Mesendoderm (in vitro differentiated cells): ENCODE measurements around the gene WFDC5.

Experiments
- DNase-seq: peaks from one replicate; pipeline ENCODE4 v3.0.0; 2013
- H2AK5ac ChIP-seq: 2 replicates; pipeline ENCODE4 v1.6.1; 2013; ENCODE audit warnings: low read length, inconsistent platforms
- H2BK120ac ChIP-seq: 2 replicates; pipeline ENCODE4 v1.6.1; 2013; ENCODE audit warnings: low read depth, mild to moderate bottlenecking, low read length, moderate library complexity, mixed read lengths
- H2BK15ac ChIP-seq: replicated peaks from 2 replicates; pipeline ENCODE4 v1.6.1; 2013; ENCODE audit warnings: low read depth, mild to moderate bottlenecking, moderate library complexity
- H2BK5ac ChIP-seq: 2 replicates; pipeline ENCODE4 v1.6.1; 2013; ENCODE audit warnings: low read length, inconsistent platforms
- H3K18ac ChIP-seq: 2 replicates; pipeline ENCODE4 v1.6.1; 2013; ENCODE audit warnings: mild to moderate bottlenecking, low read length, mixed read lengths
- H3K23ac ChIP-seq: one replicate; pipeline ENCODE4 v1.6.1; 2013; ENCODE audit warnings: low read length
- H3K27ac ChIP-seq: 2 replicates; pipeline ENCODE4 v1.5.1; 2013; ENCODE audit warnings: low read depth, mild to moderate bottlenecking, inconsistent platforms, low read length, moderate library complexity
- H3K27me3 ChIP-seq: 2 replicates; pipeline ENCODE4 v1.6.1; 2013; ENCODE audit warnings: low read length, control low read depth, mild to moderate bottlenecking, inconsistent platforms; ENCODE audit not compliant: insufficient read depth, poor library complexity
- H3K36me3 ChIP-seq: 2 replicates; pipeline ENCODE4 v1.6.1; 2013; ENCODE audit warnings: low read length, inconsistent platforms; ENCODE audit not compliant: control insufficient read depth, insufficient read depth
- H3K4ac ChIP-seq: one replicate; pipeline ENCODE4 v1.6.1; 2013; ENCODE audit warnings: low read depth, mild to moderate bottlenecking, low read length, moderate library complexity
- H3K4me1 ChIP-seq: 2 replicates; pipeline ENCODE4 v1.6.1; 2013; ENCODE audit warnings: low read depth, low read length, inconsistent platforms; ENCODE audit not compliant: control insufficient read depth
- H3K4me2 ChIP-seq: 2 replicates; pipeline ENCODE4 v1.6.1; 2013; ENCODE audit warnings: low read length
- H3K4me3 ChIP-seq: 2 replicates; pipeline ENCODE4 v1.5.1; 2013; ENCODE audit warnings: mild to moderate bottlenecking, low read length
- H3K56ac ChIP-seq: one replicate; pipeline ENCODE4 v1.6.1; 2013; ENCODE audit warnings: low read length
- H3K79me1 ChIP-seq: 2 replicates; pipeline ENCODE4 v1.6.1; 2013; ENCODE audit warnings: low read length, inconsistent platforms
- H3K79me2 ChIP-seq: 2 replicates; pipeline ENCODE4 v1.6.1; 2013; ENCODE audit warnings: mild to moderate bottlenecking, low read length; ENCODE audit not compliant: control insufficient read depth, insufficient read depth
- H3K9ac ChIP-seq: 2 replicates; pipeline ENCODE4 v1.6.1; 2013; ENCODE audit warnings: low read length, inconsistent platforms
- H4K5ac ChIP-seq: one replicate; pipeline ENCODE4 v1.6.1; 2013; ENCODE audit warnings: low read length
- H4K8ac ChIP-seq: one replicate; pipeline ENCODE4 v1.6.1; 2013; ENCODE audit warnings: low read depth, mild to moderate bottlenecking, control low read depth, low read length, moderate library complexity
- WGBS: extraction: QIAGEN DNeasy Blood & Tissue Kit; methylation state at CpG from one replicate; pipeline ENCODE4 v1.1.7; 2013; ENCODE audit warnings: low lambda C conversion rate, missing lambda C conversion rate; ENCODE audit not compliant: insufficient coverage; ENCODE audit errors: extremely low coverage; 5-methylcytosine and 5-hydroxymethylcytosine counted together

WFDC5 gene

GRCh38 chr20:45121388-45121787 lies 6.4 kb upstream of the WFDC5 start:
- Histone ChIP-seq H2BK5ac (no peak overlapping the region), H4K8ac (no peak overlapping the region), H3K4me1 (no peaks in the 10 kb centered on the region), H3K79me1 (no peaks in the 10 kb centered on the region), H2AK5ac (no peak overlapping the region), H2BK120ac (no peak overlapping the region), H3K79me2 (no peaks in the 10 kb centered on the region), H3K4ac (no peak overlapping the region), H3K27me3 (no peaks in the 10 kb centered on the region), H3K36me3 (no peaks in the 10 kb centered on the region), H2BK15ac (no peak overlapping the region), H3K9ac (no peak overlapping the region), H4K5ac (no peak overlapping the region), H3K4me2 (no peak overlapping the region), H3K4me3 (no peak overlapping the region), H3K27ac (no peak overlapping the region), H3K23ac (no peak overlapping the region), H3K18ac (no peak overlapping the region), H3K56ac (no peak overlapping the region)
- WGBS: no CpG with 5 or more reads among the region's 2 CpGs
- no peak for DNase-seq

- H3K36me3 ChIP-seq: no peaks in the 10 kb centered on the region
- no peaks in the 10 kb centered on the region for H3K4me1 ChIP-seq
- H3K27me3 ChIP-seq: no peaks in the 10 kb centered on the region
- no peak for DNase-seq
- no peak overlapping the region for H4K8ac ChIP-seq
- no peak overlapping the region for H3K9ac ChIP-seq
- no peak overlapping the region for H2BK120ac ChIP-seq
- H3K4me2 ChIP-seq: no peak overlapping the region
- H3K56ac ChIP-seq: no peak overlapping the region
- H3K18ac ChIP-seq: no peak overlapping the region
- no peak overlapping the region for H3K23ac ChIP-seq
- no peaks in the 10 kb centered on the region for H3K79me2 ChIP-seq
- H4K5ac ChIP-seq: no peak overlapping the region
- no peaks in the 10 kb centered on the region for H3K79me1 ChIP-seq
- no CpG with 5 or more reads among the region's 2 CpGs for WGBS
- no peak overlapping the region for H3K4ac ChIP-seq
- no peak overlapping the region for H2BK5ac ChIP-seq
- no peak overlapping the region for H3K27ac ChIP-seq
- no peak overlapping the region for H2BK15ac ChIP-seq
- H3K4me3 ChIP-seq: no peak overlapping the region
- no peak overlapping the region for H2AK5ac ChIP-seq
Observed at GRCh38 chr20:45119556-45120266, 4.7 kb upstream of the WFDC5 start.

- WGBS: no CpG with 5 or more reads among the region's 2 CpGs
- no peak for DNase-seq
- Histone ChIP-seq H3K4me1 (no peaks in the 10 kb centered on the region), H4K5ac (no peak overlapping the region), H3K27me3 (no peaks in the 10 kb centered on the region), H4K8ac (no peak overlapping the region), H3K4ac (no peak overlapping the region), H2BK120ac (no peak overlapping the region), H3K79me2 (no peaks in the 10 kb centered on the region), H2BK5ac (no peak overlapping the region), H3K79me1 (no peaks in the 10 kb centered on the region), H3K9ac (no peak overlapping the region), H2AK5ac (no peak overlapping the region), H3K4me3 (no peak overlapping the region), H3K27ac (no peak overlapping the region), H3K4me2 (no peak overlapping the region), H3K18ac (no peak overlapping the region), H2BK15ac (no peak overlapping the region), H3K36me3 (no peaks in the 10 kb centered on the region), H3K23ac (no peak overlapping the region), H3K56ac (no peak overlapping the region)
Observed at GRCh38 chr20:45118028-45118427, 3.1 kb upstream of the WFDC5 start.

GRCh38 chr20:45117581-45117980 lies 2.6 kb upstream of the WFDC5 start:
- H3K56ac ChIP-seq: no peak overlapping the region
- no peaks in the 10 kb centered on the region for H3K27me3 ChIP-seq
- H3K18ac ChIP-seq: no peak overlapping the region
- no peaks in the 10 kb centered on the region for H3K79me2 ChIP-seq
- H2BK120ac ChIP-seq: no peak overlapping the region
- H3K79me1 ChIP-seq: no peaks in the 10 kb centered on the region
- WGBS: no CpG with 5 or more reads among the region's 4 CpGs
- H3K9ac ChIP-seq: no peak overlapping the region
- no peak overlapping the region for H3K4me3 ChIP-seq
- DNase-seq: no peak
- no peak overlapping the region for H3K4ac ChIP-seq
- no peak overlapping the region for H2BK15ac ChIP-seq
- no peak overlapping the region for H4K8ac ChIP-seq
- H3K4me1 ChIP-seq: no peaks in the 10 kb centered on the region
- H4K5ac ChIP-seq: no peak overlapping the region
- H3K27ac ChIP-seq: no peak overlapping the region
- H3K23ac ChIP-seq: no peak overlapping the region
- no peak overlapping the region for H3K4me2 ChIP-seq
- H2AK5ac ChIP-seq: no peak overlapping the region
- no peaks in the 10 kb centered on the region for H3K36me3 ChIP-seq
- no peak overlapping the region for H2BK5ac ChIP-seq

- H3K79me2 ChIP-seq: no peaks in the 10 kb centered on the region
- H3K18ac ChIP-seq: no peak overlapping the region
- WGBS: no CpG with 5 or more reads among the region's 4 CpGs
- H3K4me1 ChIP-seq: no peaks in the 10 kb centered on the region
- DNase-seq: no peak
- no peak overlapping the region for H3K4me2 ChIP-seq
- no peak overlapping the region for H3K23ac ChIP-seq
- no peak overlapping the region for H4K8ac ChIP-seq
- H3K4ac ChIP-seq: no peak overlapping the region
- no peak overlapping the region for H2BK5ac ChIP-seq
- no peaks in the 10 kb centered on the region for H3K36me3 ChIP-seq
- no peaks in the 10 kb centered on the region for H3K27me3 ChIP-seq
- no peak overlapping the region for H2BK15ac ChIP-seq
- no peak overlapping the region for H2BK120ac ChIP-seq
- no peak overlapping the region for H3K9ac ChIP-seq
- H3K79me1 ChIP-seq: no peaks in the 10 kb centered on the region
- no peak overlapping the region for H4K5ac ChIP-seq
- H3K4me3 ChIP-seq: no peak overlapping the region
- no peak overlapping the region for H3K27ac ChIP-seq
- no peak overlapping the region for H2AK5ac ChIP-seq
- no peak overlapping the region for H3K56ac ChIP-seq
Observed at GRCh38 chr20:45115829-45116228, 855 bp upstream of the WFDC5 start.

GRCh38 chr20:45115386-45115774 lies 406 bp upstream of the WFDC5 start:
- WGBS: no CpG with 5 or more reads among the region's 3 CpGs

More at GRCh38 chr20:45115386-45115774, 406 bp upstream of the WFDC5 start:
- H3K4me2 ChIP-seq: no peak overlapping the region
- no peak overlapping the region for H2AK5ac ChIP-seq
- H4K5ac ChIP-seq: no peak overlapping the region
- H3K27ac ChIP-seq: no peak overlapping the region
- no peak overlapping the region for H3K56ac ChIP-seq
- no peak overlapping the region for H3K18ac ChIP-seq
- DNase-seq: no peak
- no peaks in the 10 kb centered on the region for H3K27me3 ChIP-seq
- no peaks in the 10 kb centered on the region for H3K36me3 ChIP-seq
- H4K8ac ChIP-seq: no peak overlapping the region
- no peak overlapping the region for H3K4ac ChIP-seq
- H3K23ac ChIP-seq: no peak overlapping the region
- no peak overlapping the region for H3K9ac ChIP-seq
- H3K79me2 ChIP-seq: no peaks in the 10 kb centered on the region
- H2BK120ac ChIP-seq: no peak overlapping the region
- H3K4me3 ChIP-seq: no peak overlapping the region
- H3K4me1 ChIP-seq: no peaks in the 10 kb centered on the region
- H2BK15ac ChIP-seq: no peak overlapping the region
- H2BK5ac ChIP-seq: no peak overlapping the region
- no peaks in the 10 kb centered on the region for H3K79me1 ChIP-seq
